GM12872 (cell line): ENCODE measurements around the gene NABP1.

ENCODE experiments used
- TF ChIP-seq, protein P1 (sequence below): IDR thresholded peaks from 3 replicates; pipeline ENCODE4 v1.5.1; 2011; ENCODE audit warnings: low read depth, mild to moderate bottlenecking, low read length, moderate library complexity; ENCODE audit not compliant: insufficient read depth

The NABP1 gene

DNA sequence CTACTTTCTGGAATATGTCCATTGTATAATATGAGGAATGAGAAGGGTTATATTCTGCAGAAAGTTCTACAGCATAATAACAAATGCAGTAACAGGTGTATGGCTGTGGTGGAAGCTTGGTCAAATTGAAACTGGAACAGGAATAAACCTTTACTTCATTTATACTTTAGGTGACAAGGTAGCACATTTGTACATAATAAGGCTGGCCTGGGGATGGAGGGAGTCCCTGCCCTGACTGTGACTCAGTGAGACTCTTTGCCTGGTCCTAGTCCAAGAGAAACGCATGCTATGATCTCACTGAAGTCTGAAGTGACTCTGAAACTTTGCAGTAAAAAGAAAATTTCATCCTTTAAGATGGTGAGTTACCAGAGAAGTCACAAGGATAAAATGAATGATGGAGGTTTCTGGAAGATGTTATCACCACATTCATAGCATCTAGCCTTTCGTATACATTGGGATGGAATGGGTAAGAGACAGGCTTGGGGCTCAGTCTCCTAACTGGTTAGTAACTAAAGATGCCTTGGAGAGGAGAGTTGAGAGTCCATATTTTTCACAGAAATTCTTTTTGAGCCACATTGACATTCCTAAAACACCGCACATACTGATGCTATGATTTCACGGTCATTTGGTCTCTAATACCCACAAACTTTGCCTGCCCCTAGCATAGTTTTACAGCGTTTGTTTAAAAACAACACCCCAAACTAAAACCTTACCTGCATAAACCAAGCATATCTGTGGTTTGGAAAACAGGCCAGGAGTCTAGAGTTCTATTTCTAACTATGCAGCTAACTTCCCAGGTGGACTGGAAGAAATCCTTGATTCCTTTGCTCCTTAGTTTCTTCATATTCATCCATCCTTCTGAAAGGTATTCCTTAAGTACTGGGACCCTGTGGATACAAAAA, 42.4 kb upstream of the NABP1 start:
- TF ChIP-seq, protein P1, sequence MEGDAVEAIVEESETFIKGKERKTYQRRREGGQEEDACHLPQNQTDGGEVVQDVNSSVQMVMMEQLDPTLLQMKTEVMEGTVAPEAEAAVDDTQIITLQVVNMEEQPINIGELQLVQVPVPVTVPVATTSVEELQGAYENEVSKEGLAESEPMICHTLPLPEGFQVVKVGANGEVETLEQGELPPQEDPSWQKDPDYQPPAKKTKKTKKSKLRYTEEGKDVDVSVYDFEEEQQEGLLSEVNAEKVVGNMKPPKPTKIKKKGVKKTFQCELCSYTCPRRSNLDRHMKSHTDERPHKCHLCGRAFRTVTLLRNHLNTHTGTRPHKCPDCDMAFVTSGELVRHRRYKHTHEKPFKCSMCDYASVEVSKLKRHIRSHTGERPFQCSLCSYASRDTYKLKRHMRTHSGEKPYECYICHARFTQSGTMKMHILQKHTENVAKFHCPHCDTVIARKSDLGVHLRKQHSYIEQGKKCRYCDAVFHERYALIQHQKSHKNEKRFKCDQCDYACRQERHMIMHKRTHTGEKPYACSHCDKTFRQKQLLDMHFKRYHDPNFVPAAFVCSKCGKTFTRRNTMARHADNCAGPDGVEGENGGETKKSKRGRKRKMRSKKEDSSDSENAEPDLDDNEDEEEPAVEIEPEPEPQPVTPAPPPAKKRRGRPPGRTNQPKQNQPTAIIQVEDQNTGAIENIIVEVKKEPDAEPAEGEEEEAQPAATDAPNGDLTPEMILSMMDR: no peak

DNA sequence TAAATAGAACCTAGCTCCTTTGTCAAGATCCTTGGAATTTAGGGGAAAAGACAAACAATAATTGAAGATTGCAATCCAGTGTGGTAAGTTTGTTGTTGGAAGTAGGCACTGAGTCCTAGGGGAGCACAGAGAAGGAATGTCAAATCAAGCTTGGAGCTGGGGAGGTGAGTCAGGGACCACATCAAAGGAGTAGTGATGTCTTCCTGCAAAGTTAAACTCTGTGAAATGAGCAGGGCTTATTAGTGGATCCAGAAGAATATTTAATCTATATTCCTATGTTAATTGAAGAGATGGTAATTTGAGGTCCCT, 41.7 kb upstream of the NABP1 start:
- TF ChIP-seq, protein P1: no peak

DNA sequence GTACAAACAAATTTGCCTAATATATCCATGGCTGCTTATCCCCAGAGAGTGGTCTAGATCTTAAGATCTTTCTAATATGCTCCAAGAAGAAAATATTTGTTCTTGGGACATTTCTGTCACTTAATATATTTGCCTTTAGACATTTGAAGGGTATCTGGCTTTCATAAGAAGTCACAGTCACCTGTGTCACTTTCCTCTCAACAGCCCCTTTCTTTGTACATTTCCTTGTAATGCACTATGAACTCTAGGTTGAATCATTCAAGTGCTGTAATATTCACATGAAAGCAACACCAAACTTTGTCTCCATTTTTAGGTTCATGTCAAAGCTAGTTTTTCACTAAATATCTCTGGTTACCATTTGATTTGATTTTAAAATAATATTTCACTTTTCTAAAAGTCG, 41.4 kb upstream of the NABP1 start:
- TF ChIP-seq, protein P1: no peak

DNA sequence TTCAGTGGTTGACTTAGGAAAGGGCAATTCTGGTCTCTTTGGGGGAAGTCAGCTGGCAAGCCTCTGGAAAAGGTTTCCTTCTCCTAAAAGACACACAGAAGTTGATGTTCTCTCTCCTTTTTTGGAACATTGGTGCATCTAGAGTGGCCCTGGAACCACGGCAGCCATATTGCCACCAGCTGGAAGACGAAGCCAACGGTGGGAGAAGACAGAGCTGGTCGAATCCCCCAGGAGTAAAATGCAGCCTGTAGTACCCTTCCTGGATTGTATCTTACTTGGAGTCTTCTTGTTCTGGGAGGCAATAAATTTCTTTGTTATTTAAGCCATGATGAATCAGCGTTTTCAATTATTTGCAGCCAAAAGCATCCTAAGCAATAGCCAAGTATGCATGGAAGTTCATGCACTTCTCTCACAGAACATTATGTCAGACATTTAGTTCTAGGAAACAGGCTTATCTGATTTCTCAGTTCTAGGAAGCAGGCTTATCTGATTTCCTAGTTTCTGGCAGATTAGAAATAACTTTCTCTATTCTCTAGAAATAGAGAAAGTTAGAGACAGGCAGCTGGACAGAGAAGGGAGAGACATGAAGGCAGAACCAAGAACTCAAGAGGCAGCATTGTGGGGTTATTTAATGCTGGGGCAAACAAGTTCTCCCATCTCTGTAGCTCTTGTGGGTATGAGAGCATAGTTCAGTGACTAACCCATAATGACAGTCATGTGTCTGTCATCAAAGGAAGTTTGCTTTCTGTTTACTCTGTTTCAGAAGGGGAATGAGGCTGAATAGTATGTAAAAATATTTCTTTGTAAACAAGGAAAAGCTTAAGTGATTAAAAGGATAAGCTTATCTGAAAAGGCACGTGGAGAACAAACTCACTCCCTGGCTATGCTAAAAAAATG, 40.5 kb upstream of the NABP1 start:
- TF ChIP-seq, protein P1: no peak

DNA sequence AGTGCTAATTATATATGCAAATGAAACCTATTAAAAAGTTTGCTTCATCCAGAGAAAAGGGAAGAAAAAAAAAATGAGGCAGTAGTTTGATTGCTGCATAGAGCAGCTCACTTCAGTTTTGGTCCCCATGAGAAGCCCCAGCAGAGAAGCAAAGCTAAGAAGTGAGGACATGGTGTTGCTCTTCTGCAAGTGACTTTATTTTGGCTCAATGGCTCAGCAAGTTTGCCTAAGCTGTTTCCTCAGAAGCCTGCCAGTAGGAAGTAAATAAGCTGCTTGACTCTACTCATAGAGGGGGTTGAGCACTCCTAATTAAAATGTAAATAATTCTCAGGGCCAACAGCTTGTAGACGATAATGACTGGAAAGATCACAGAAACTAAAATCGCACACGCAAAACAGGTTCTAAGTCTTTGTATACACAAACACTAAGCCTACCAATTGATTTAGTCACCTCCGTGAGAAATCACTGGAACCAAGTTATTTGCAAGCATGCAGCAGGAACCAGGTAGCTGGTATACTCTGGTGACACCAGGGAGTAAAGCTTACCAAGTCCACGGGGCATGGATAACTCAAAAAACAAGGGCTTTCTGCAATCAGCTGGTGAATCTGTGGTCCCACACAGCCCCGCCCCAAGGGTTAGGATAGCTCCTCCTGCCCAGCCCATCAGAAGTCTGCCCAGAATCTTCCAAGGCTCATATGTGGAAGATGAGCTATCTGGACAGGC, 39.7 kb upstream of the NABP1 start:
- TF ChIP-seq, protein P1: no peak

DNA sequence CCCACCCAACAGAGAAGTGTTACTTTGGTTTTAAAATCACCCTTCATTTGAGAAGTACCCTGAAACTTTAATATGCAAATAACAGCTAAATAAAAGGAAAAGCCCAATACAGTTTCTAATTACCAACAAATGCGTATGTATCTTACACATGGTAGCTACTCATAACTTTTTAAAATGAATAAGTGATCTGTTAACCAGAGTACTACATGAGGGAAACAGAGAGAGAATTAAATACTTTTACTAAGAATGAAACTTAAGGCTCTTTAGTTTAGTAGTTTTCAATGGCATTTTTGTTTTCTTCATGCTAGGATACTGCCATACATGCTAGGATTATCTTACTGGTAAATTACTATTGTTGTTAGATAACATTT, 39.1 kb upstream of the NABP1 start:
- TF ChIP-seq, protein P1: no peak

DNA sequence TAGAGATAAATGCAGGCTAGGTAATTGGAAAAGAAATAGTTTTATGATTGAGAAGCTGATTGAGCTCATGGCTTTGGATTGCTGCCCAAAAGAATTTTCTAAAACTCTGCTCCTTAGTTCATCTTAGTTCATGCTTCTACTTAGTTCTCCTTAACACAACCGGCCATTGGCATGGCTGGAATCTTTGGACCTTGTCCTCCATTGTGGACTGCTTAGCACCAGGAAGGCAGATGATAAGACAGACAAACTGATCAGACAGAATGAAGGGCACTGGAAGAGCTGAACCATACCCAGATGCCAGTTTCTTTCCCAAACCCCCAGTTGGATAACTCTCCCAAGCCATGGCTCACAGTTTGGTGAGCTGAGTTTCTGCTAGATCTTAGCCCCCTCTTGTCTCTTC, 36.3 kb upstream of the NABP1 start:
- TF ChIP-seq, protein P1: no peak
